Ammon's horn (tissue), 1 donor: ENCODE measurements around the gene RIGI.
"Not testable (repeated sequence)": the region's sequence is repeated elsewhere in the genome, so short reads cannot be mapped to it uniquely, and the experiment has no call there.

Source experiments
- DNase-seq: peaks from one replicate; pipeline ENCODE4 v3.0.0-alpha.2; 2016; ENCODE audit warnings: low spot score

The RIGI gene

DNA sequence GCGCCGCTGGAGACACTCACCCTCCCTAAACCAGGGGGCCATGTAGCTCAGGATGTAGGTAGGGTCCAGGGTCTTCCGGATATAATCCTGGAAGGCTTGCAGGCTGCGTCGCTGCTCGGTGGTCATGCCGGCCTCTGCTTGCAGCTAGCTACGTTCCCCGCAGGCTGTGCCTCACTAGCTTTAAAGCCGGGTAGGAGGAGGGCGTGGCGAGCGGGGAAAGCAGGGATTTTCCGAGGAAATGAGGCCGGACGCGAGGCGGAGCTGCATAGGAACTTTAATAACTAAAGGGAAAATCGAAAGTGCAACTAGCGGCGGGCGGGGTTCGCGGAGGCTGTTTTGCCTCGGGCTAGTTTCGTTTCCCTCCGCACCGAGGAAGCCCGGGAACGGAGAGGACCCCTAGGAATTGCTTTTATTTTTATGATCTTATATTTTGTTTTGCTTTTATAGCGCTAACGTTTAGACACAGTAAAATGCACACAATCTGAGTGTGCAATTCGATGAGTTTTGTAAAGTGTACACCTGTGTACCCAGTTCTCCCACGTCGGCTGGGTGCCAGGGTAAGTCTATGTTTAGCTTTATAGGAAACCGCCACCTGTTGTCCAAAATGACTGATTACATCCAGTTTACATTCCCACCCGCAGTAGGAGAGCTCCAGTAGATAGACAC lies at the start of gene RIGI:
Gene RIGI, minus strand, starts transcription at position 156 of the 666 bp plus-strand sequence. Its CDS starts 30 bp downstream, at position 126.
- DNase-seq = peak; percentile 92

DNA sequence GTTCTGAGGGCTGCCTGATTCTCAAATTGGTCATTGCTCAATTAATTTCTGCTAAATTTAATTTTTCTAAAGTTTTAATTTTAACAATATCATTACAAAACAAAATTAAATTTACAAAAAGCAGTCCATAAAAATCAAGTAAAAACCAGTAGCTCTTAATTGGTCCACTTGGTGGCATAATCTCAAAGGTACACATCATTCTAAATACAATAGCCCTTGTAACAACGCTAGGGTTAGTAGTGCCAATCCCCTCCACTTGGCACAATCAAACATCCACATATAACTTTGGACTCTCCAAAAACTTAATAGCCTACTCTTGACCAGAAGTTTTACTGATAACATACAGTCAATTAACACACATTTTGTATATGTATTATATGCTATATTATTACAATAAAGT lies 48.9 kb upstream of the RIGI start:
- no peak for DNase-seq

DNA sequence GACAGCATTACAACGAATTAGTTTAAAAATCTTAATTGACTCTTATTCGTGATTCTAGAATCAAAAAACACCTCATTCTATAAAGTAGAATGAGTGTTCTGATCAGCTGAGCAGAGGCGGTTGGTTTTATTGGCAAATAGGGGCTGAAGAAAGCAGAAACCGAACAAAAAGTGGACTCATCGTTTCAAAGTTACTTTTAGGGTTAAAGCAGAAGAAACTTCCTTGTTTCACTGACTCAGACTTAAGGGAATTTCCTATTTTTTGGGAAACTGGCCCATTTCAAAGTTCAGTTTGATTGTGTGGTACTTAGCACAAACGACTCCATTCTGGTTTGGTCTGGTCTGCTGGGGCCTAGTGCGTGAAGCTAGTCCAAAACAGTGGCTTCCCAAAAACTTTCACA lies 47.8 kb upstream of the RIGI start:
- no peak for DNase-seq

DNA sequence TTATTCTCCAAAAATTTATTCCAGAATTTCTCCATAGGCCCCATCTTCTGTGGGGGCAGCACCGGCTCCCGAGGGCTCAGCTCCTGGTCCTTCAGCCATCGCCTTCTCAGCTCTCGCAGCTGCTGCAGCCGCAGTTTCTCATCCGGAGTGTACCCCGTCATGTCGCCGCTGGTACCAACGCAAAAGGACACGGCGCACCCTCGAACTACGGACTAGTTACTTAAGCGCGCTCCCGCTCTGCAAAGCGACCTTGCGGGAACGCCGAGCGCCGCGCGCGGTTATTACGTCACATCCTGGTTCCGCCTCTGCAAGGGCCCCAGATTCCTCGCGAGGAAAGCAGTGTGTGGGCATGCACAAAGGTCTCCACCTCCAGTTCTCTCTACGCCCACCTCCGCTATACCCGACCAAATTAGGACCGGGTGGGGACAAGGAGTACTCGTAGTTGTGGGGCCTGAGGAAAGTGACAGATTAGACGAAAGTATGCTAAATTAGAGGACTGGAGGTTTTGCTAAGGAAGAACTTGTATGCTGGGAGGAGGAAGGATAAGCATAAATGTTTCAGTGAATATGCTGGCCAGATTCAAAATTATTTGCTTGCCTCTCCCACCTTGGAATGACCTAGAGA lies 47.0 kb upstream of the RIGI start, which contains the start of gene NDUFB6:
Gene NDUFB6, minus strand, starts transcription at position 260 of the 624 bp plus-strand sequence. Its CDS starts 99 bp downstream, at position 161.
- DNase-seq = peak; percentile 95

- peak; percentile 85 for DNase-seq
These were observed 46.2 kb upstream of the RIGI start for GRCh38 chr9:32571969-32572899.

- no peak for DNase-seq
These were observed 44.3 kb upstream of the RIGI start for GRCh38 chr9:32570262-32570661.

- DNase-seq = no peak
These were observed 40.8 kb upstream of the RIGI start for GRCh38 chr9:32566770-32567169.

- no peak for DNase-seq
These were observed 40.0 kb upstream of the RIGI start for GRCh38 chr9:32565967-32566366.

DNA sequence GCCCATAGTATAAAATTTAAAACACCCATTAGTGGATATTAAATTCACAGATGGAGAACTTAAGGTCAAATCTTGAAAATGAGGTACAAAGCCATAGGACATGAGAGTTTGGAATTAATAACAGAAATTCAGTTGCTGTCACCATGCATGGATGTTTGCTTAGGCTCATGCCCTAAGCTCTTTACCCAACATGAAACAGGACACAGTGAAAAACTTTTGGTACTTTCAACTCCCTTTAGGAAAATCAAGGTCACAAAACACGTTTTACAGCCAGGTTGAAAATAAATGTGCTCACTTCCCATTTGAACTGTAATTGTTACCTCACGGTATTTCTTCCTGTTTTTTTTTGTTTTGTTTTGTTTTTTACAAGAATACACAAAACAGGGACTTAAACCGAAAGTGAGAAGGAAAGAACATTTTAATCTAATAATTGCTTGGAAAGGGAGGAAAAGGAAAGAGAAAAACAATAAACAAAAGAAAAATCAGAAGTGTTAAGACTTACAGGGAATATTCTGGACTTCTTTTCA lies 32.5 kb upstream of the RIGI start:
- no peak for DNase-seq

DNA sequence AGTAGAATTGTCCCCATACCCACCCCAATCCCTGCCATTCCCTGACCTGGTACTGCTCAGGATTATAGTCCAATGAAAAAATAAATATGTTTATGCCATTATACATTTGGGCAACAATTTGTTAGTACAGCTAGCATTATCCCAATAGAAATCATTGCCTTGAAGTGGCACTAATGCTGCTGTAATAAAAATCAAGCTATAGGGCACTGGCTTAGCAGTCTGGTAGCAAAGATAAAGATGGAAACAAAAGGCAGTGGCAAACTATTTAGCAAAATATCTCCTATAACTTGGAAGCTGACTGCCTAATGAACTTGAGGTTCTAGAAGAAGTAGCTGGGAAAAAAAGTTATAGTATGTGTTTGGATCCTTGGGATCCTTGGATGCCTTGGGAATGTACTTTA lies 28.6 kb upstream of the RIGI start:
- no peak for DNase-seq

DNA sequence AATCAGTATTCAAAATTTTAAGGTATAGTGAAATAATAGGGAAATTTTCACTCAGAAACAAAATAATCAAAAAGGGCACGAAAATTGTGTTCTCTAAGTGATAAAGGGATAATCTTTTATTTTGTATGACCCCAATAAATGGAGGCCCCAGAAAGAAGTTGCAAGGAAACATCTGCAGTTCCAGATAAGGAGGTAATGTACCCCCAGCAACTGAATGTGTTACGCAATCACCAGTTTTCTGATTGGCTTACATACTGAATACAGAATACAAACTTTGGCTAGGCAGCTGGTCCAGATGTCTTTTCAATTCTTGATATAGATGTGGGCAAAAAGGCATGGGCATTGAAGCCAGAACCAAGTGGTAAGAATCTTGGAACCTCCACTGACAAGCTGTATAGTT lies 28.1 kb upstream of the RIGI start:
- no peak for DNase-seq

DNA sequence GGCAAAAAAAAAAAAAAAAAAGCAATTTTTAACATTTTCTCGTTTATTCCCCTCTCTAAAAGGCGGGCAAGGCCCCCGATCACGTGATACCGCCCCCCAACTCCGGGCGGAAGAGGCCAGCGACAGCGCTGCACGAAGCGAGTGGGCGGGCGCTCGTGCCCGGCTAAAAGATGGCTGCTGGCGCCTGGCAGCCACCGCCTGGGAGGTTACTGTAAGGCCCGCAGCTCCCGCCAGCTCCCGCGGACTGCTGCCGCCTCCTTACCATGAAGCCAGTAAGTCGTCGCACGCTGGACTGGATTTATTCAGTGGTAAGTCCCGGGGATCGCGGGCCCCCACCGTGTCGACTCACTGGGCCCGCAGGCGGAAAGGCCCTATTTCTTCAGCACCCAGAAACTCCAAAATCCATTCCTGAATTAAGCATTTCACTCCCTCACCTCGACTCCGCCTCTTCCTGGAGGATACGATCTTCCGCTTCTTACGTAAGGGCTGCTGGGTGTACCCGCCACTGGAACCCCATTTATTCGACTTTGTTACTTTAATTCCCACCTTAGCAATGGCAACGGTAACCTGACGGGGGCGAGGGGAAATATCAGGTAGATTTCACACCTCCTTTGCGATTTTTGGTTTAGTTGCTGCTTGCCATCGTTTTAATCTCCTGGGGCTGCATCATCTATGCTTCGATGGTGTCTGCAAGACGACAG lies 26.3 kb upstream of the RIGI start, which contains the start of the genes SMIM27 and TOPORS:
Gene SMIM27, plus strand, starts transcription at position 156 of the 701 bp plus-strand sequence. Its CDS starts 108 bp downstream, at position 264.
Gene TOPORS, minus strand, starts transcription at position 415 of the 701 bp plus-strand sequence. Its CDS starts 150 bp downstream, at position 265.
- DNase-seq = peak; percentile 95

DNA sequence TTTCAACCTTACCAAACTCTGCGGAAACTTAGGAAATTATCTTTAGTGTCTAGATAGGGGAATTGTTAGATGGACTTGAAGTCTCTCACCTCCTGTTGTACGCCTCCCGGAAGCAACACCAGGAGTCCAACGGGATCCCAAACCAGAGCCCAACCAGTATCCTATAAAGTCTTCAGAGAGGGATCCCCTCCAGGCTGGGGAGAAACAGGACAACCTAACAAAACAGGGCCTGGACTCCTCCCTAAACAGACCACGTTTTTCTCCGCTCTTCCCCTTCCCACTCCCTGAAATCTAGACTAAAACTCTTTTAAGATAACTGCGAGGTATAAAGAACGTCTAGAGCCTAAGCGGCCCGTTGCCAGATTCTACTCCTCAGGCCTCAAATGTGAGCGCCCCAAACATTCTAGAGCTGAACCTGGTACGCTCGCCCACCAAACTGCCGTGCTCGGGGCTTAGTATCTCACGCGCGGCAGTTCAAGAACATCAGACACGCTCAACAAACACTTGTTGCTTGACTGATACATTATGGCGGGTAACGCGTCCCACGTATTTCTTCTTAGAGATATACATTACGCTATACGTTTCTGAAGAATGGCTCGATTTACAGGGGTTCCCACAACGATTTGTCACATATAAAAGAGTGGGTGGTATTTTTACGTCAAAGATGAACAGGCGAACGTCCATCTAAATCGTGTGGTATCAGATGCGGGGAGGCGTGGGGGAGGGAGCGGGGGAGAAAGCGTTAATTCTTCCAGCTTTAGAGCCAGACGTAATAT lies 25.5 kb upstream of the RIGI start:
- peak; percentile 35 for DNase-seq

DNA sequence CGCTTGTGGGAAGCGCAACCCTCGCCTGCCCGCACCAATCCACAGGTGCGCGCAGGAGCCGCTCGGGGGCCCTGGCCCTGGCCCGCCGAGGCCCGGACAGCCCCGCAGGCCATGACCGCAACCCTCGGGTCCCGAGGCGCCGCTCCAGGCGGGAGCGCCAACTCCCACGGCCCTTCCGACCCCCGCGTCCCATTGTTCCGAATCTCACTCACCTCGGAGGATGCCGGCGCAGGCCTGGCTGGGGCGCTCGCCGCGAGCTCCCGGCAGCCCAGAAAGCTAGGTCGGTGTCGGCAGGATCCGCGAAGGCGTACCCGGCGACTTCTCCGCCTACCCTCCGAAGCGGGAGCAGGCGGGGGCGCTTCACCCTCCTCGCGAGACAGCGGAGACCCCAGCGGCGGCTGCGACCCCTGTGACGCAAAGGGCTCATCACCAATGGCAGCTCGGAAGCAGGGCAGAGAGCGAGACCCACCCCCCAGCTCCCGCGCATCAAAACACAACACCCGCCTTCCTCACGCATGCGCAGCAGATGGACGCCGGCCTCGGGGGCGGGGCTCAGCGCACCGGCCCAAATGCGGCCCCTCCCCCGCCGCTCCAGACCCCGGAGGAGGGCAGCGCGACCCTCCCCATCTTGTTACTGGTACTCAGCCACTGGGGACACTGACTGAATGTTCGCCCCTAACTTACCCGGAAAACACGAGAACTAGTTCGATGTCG lies 24.7 kb upstream of the RIGI start:
- peak; percentile 97 for DNase-seq

GRCh38 chr9:32550150-32550561 lies 24.2 kb upstream of the RIGI start:
- DNase-seq = peak; percentile 60

GRCh38 chr9:32548213-32548612 lies 22.2 kb upstream of the RIGI start:
- DNase-seq = not testable (repeated sequence)

DNA sequence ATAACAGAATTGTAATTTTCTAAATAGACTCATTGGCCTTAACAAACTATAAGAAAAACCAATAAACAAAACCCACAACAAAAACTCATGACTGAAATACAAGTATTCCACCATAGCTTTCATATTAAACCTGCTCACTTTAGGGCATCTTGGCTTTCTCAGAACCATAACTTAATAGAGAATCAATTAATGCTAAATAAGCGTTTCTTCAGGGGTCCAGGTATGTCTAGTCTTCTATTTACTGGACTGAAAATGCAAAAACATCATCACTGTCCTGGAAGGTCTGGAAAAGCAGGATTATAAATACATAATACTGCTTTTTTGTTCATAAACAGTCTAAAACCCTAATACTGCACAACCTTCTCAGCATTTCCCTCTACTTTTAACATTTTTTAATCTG lies 19.9 kb upstream of the RIGI start:
- no peak for DNase-seq

GRCh38 chr9:32543047-32543446 lies 17.1 kb upstream of the RIGI start:
- DNase-seq = no peak

DNA sequence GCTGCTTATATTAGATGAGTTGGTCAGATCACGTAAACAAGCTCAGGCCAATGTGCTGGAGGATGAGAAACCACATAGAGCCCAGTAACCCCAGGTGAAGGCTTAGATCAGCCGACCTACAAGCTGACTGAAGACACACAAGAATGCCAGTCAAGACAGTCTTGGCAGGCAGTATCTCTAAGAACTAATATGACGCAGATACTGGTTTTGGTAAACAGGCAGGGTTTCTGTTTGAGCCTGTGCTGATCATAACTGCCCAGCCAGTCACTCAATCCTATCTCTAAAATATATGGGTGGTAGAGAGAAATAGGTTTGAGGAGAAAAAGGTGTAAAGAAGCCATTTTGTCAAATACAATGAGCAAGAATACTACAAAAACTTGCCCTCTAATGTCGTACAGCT lies 7.8 kb upstream of the RIGI start:
- DNase-seq = no peak

DNA sequence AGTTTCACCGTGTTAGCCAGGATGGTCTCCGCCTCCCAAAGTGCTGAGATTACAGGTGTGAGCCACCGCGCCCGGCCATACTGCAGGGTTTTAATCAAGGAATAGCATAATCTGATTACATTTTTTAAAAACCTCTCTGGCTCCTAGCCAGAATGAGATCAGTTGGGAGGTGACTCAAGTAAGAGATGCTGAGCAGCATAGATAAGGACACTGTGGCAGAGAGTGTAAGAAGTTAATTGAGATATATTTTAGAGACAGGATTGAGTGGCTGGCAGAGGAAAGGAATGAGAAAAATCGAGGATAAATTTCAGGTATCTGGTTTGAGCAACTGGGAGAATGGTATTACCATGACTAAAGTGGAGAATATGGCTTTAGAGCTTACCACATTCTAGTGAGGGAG lies 7.3 kb upstream of the RIGI start:
- no peak for DNase-seq
